Upper lobe of right lung (tissue), 1 donor: ENCODE measurements around the gene CHTOP. TPM values are rescaled to one million over a fixed set of nuclear protein-coding genes. Genes with fewer than 3 reads are reported as not detected.

Source experiments
- ATAC-seq: fragments of 200-7000 bp; cut with Tn5 transposase; one replicate; pipeline ENCODE4 v1.9.1; 2020; ENCODE audit warnings: mild to moderate bottlenecking, moderate library complexity
- DNase-seq: peaks from one replicate; pipeline ENCODE4 v3.0.0-alpha.2; 2020
- H3K27ac ChIP-seq: fragments of 200-600 bp; one replicate; pipeline ENCODE4 v1.8.0; 2022
- H3K27me3 ChIP-seq: fragments of 200-600 bp; one replicate; pipeline ENCODE4 v1.8.0; 2022; ENCODE audit warnings: mild to moderate bottlenecking
- H3K36me3 ChIP-seq: fragments of 200-600 bp; one replicate; pipeline ENCODE4 v1.8.0; 2022
- H3K4me1 ChIP-seq: fragments of 200-600 bp; one replicate; pipeline ENCODE4 v1.8.0; 2022
- H3K4me3 ChIP-seq: fragments of 200-600 bp; one replicate; pipeline ENCODE4 v1.8.0; 2022; ENCODE audit warnings: mild to moderate bottlenecking
- H3K9me3 ChIP-seq: fragments of 200-600 bp; one replicate; pipeline ENCODE4 v1.8.0; 2022
- intact Hi-C: fragments of 100-400 bp; cut with DNase I; formaldehyde crosslinking; loops from one replicate; pipeline ENCODE4 v1.11.0; 2022
- total RNA-seq: library from RNA; stranded (reverse); fragmentation: NEBNext Ultra II Directional; extraction: Animal tissue kit (Norgen Biotek cat#: 25700); gene quantifications from one replicate; pipeline ENCODE4 v1.2.1, GENCODE V29; 2021
- TF ChIP-seq, protein P1 (sequence below): fragments of 200-600 bp; IDR thresholded peaks from one replicate; pipeline ENCODE4 v1.8.0; 2022; ENCODE audit warnings: antibody characterized with exemption
- donor health status: DM: no; HTN: yes; CAD: no; lungs with severe emphysema.

CHTOP gene
- total RNA-seq, 1 donor from 2014 or later, result 63.5 TPM

DNA sequence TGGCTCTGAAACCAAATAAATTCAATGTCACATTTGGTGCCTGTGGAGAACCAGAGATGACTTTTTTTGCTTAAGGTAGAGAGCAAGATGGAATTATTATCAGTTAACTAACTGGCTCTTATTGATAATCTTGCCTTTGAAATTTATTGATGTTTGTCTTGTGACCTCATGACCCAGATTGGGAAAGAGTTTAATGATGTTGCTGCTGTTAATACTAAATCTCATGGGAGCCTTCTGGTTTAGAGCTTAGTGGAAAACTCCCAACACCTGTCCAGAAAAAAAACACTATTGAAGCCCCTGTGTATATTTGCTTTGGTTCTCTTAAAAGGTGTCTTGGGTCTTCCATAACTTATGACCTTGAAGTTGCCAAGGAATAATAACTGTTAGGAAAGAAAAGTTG lies 9.9 kb downstream of the CHTOP start:
- no peaks in the 10 kb centered on the region for H3K9me3 ChIP-seq
- H3K4me3 ChIP-seq, result no peak overlapping the region
- H3K36me3 ChIP-seq, result peaks cover 85% of the 10 kb centered on the region
- intact Hi-C loops, result no loop called here
- no peaks in the 10 kb centered on the region for H3K27me3 ChIP-seq
- no peak overlapping the region for H3K27ac ChIP-seq
- DNase-seq, result no peak
- no peak for ATAC-seq
- H3K4me1 ChIP-seq, result peaks cover 19% of the 10 kb centered on the region
- TF ChIP-seq, protein P1, sequence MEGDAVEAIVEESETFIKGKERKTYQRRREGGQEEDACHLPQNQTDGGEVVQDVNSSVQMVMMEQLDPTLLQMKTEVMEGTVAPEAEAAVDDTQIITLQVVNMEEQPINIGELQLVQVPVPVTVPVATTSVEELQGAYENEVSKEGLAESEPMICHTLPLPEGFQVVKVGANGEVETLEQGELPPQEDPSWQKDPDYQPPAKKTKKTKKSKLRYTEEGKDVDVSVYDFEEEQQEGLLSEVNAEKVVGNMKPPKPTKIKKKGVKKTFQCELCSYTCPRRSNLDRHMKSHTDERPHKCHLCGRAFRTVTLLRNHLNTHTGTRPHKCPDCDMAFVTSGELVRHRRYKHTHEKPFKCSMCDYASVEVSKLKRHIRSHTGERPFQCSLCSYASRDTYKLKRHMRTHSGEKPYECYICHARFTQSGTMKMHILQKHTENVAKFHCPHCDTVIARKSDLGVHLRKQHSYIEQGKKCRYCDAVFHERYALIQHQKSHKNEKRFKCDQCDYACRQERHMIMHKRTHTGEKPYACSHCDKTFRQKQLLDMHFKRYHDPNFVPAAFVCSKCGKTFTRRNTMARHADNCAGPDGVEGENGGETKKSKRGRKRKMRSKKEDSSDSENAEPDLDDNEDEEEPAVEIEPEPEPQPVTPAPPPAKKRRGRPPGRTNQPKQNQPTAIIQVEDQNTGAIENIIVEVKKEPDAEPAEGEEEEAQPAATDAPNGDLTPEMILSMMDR, result no peak

DNA sequence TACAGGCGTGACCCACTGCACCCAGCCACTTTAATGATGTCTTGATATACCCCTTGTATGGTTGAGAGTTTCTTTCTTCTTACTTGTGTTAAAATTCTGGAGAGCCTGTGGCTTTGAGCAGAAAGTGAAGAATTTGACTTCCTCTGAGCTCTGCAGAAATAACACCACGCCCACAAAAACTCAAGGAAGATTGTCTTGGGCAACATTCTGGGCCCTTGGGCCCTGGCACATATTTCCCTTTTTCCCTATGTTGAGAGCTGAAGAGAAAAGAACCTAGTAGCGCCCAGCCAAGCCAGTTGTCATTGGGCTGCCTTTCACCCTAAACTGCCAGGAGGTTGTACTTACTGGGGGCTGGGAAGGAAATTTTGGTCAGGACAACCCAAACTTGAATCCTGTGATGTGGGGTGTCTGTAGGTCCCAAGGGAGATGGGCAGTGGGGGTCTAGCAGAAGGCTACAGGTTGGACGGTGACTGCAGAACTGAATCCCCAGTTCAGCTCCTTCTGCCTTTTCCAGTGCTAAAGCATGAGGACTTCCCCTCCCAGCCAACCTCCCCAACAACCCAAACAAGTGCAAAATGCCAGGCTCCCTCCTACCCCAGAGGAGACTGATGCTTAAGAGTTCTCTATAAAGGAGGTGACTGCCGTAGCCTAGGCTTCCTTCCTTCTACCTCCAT lies 12.9 kb downstream of the CHTOP start:
- intact Hi-C loops, result no loop called here
- no peaks in the 10 kb centered on the region for H3K27me3 ChIP-seq
- no peak for DNase-seq
- H3K36me3 ChIP-seq, result peaks cover 55% of the 10 kb centered on the region
- peaks cover 19% of the 10 kb centered on the region for H3K4me1 ChIP-seq
- H3K27ac ChIP-seq, result no peak overlapping the region
- H3K4me3 ChIP-seq, result no peak overlapping the region
- no peaks in the 10 kb centered on the region for H3K9me3 ChIP-seq
- TF ChIP-seq, protein P1, result no peak
- peak; percentile 81 for ATAC-seq

DNA sequence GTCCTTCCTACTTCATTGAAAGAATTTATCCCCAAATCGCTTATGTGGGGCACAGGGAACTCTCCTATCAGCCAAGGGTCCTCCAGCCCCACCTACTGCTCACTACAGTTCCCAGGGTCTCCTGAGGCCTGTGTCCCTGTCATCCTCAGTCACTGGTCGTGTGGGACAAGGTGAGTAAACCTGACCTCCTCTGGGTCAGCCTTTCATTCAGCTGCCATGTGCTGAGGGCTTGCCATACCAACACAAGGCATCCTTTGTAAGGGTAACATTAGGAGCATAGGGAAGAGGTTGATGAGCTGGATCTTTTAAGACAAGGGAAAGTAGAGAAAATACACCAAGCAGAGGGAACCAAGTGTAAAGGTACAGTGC lies 13.5 kb downstream of the CHTOP start:
- intact Hi-C loops, result no loop called here
- DNase-seq, result no peak
- H3K27ac ChIP-seq, result no peak overlapping the region
- TF ChIP-seq, protein P1, result no peak
- peaks cover 50% of the 10 kb centered on the region for H3K36me3 ChIP-seq
- H3K27me3 ChIP-seq, result no peaks in the 10 kb centered on the region
- peaks cover 20% of the 10 kb centered on the region for H3K4me1 ChIP-seq
- H3K4me3 ChIP-seq, result no peak overlapping the region
- no peaks in the 10 kb centered on the region for H3K9me3 ChIP-seq
- peak; percentile 17 for ATAC-seq

DNA sequence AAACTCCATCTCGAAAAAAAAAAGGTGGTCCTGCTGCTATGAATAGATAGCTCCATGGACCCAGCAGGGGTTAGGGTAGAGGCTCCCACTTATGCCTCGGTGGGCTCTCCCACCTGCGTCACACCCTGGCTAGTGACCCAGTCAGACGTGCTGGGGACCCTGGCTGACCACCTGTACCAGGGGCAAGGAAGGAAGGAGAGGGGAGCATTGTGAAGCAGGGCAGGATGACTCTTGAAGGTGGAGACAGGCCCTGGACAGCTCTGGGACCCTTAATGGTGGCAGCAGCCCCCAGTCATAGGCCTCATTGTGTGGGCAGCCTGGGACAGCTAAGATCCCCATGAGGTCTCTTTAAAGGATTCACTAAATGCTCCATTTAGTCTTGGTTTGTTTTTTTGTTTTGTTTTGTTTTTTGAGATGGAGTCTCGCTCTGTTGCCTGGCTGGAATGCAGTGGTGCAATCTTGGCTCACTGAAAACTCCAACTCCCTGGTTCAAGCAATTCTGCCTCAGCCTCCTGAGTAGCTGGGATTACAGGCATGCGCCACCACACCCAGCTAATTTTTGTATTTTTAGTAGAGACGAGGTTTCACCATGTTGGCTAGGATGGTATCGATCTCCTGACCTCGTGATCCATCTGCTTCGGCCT lies 14.3 kb downstream of the CHTOP start:
- Histone ChIP-seq H3K27ac (no peak overlapping the region), H3K4me3 (no peak overlapping the region), H3K27me3 (no peaks in the 10 kb centered on the region), H3K4me1 (peaks cover 25% of the 10 kb centered on the region), H3K36me3 (peaks cover 42% of the 10 kb centered on the region), H3K9me3 (no peaks in the 10 kb centered on the region)
- ATAC-seq (no peak), DNase-seq (no peak)
- TF ChIP-seq, protein P1, result no peak
- intact Hi-C loops, result no loop called here

DNA sequence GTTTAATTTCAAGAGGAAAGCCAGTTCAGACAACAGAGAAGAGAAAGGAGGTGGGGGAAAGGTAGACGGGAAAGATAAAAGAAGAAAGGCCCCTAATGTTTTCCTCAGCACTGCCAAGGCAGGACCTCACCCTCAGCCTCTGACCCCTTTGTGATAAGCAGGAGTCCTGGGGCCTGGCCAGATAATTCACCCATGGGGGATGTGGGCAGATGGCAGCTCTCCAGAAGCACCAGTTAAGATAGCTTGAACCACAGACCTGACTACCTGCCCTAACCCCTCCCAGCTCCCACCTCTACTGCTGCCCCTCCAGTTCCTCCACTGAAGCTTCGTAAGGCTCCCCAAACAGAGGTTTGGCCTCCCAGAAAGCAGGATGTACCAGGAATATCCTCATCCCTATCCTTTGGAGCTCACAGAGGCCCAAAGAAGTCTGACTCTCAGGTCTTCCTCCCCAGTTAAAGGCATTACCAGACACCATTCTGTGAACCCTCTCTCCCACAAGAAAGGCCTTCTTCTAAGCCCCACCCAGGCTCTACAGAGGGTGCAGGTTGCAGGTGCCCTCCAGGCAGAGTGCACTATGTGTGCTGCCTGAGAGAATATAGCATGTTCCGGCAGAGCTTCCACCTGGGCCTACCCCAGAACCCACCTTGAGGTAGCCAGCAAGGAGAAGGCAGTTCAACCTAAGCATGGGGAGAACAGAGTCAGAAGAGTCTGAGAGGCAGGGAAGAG lies 15.4 kb downstream of the CHTOP start:
- intact Hi-C loops, result no loop called here
- Histone ChIP-seq H3K4me3 (no peak overlapping the region), H3K36me3 (peaks cover 30% of the 10 kb centered on the region), H3K27me3 (no peaks in the 10 kb centered on the region), H3K4me1 (peaks cover 17% of the 10 kb centered on the region), H3K9me3 (no peaks in the 10 kb centered on the region), H3K27ac (no peak overlapping the region)
- ATAC-seq (peak; percentile 3), DNase-seq (no peak)
- TF ChIP-seq, protein P1, result no peak
